Fibroblast of skin of left quadriceps (primary cell): ENCODE data around the gene OAS3.

Source experiments
- DNase-seq, 2 experiments: peaks; one replicate each; pipeline ENCODE4 v3.0.0-alpha.2; 2013; ENCODE audit warnings: low read depth in 2 of 2

Gene OAS3

DNA sequence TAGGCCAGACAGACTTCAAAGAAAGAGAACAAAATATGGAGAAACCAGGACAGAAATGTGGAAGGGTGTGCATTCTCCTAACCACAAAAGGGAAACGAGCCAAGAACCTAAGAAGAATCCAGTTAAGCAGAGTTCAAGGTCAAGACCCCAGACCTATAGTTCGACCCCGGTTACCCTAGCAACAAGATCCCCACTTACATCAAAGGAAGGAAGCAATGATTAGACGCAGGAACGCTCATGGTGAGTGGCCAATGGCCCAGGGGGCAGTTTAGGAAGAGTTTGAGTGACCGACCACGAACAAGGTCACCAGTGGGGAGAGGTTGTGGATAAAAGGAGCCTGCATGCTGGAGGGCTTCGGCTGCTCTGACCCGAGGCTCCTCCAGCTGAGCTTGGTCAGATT is 76.3 kb downstream of the OAS3 start:
- DNase-seq, result no peak

DNA sequence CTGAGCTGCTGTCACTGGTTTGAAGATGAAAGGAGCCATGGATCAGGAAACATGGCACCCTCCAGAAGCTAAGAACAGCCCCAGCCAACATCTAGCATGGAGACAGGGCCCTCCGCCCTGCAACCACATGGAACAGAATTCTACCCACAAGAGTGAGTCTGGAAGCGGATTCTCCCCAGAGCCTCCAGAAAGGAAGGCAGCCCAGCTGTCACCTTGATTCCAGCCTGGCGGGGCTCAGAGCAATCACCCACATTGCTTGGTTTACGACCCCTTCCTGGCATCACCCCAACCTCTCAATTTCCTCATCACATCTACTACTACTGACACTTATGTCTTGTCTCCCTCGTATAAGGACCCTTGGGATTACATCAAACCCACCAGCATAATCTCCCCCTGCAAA is 78.5 kb downstream of the OAS3 start:
- no peak for DNase-seq

DNA sequence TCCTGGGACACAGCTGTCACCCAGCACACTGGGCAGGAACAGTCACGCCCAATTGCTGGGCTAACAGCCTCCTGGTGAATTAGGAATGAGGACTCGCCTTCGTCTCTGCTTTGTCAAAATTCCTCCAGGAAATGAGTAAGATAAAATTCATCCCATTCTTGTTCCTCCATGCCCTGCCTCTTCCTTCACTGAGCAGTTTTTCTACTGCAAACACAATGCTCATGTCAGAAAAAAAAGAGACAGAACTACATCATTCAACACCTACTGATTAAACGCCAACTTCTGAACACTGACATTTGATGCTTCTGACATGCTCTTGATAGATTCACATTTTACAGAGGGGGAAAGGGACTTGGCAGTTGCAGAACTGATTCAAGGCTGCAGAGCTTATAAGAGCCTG is 80.8 kb downstream of the OAS3 start:
- no peak for DNase-seq

DNA sequence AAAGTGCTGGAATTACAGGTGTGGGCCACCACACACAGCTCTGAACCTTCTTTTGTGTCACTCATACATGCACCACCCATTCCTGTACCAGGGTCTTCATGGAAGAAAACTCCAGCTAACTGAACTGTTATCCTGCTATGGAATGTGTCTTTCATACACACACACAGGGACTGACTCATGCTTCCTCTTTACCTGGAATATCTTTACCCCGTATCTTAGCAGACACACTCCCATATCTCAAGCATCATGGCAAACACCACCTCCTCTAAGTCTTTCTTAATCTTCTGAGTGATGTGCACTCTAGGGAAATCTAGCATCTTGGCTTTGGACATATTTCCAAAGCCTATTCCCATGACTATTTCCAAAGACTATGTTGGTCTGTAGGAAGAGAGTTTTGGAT is 83.2 kb downstream of the OAS3 start:
- DNase-seq, result no peak
